CD4-positive, alpha-beta T cell treated with Interleukin-1 beta for 1 hour (primary cell): ENCODE data around the gene TK1.

ENCODE experiments used
- DNase-seq, 2 donors: peaks; one replicate each; pipeline ENCODE4 v3.0.0-alpha.2; 2020 to 2022

TK1 gene

DNA sequence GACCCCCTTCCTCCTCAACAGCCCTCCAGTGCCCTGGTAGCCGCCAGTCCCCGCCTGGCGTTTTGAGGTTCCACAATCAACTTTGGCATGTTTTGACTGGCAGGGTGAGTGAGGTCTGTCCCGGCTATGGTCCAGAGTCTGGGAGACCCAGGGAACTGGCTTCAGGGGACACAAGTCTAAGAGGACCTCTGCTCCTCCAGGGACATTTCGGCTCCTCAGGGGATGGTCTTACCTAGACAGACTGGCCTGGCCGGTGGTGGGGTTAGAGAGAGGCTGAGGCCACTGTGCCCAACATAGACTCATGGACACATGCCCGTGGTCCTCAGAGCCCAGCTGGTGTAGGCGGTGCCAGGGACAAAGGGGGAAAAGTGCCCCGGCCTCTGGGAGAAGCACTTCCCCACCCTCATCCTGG lies 54.1 kb downstream of the TK1 start:
- DNase-seq, result no peak

DNA sequence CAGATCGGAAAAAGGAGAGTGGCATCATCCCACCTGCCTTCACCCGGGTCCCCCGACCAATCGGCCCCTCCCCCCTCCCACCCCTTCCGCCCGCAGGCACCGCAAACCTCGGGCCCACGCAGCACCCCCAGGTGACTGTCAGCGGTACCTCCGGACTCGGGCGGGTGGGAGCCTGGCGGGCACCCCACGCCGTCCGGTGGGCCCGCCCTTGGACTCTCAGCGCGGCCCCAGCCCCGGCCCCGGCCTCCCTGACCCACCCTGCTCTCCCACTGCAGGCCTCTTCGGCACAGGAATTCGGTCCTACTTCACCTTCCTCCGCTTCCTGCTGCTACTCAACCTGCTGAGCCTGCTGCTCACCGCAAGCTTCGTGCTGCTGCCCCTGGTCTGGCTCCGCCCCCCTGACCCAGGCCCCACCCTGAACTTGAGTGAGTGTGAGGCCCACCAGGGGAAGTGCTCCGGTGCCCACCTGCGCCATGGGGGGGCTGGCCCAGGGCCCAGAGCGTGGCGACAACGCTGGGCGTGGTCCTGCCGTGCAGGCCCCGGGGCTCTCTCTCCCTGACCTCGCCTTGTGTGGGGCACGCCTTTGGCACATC lies 54.7 kb downstream of the TK1 start:
- DNase-seq, result peak; percentile 78 to 88

- peak in 1 of 2 donors; percentile 35 for DNase-seq
These were observed 55.4 kb downstream of the TK1 start for GRCh38 chr17:78131172-78132083.

DNA sequence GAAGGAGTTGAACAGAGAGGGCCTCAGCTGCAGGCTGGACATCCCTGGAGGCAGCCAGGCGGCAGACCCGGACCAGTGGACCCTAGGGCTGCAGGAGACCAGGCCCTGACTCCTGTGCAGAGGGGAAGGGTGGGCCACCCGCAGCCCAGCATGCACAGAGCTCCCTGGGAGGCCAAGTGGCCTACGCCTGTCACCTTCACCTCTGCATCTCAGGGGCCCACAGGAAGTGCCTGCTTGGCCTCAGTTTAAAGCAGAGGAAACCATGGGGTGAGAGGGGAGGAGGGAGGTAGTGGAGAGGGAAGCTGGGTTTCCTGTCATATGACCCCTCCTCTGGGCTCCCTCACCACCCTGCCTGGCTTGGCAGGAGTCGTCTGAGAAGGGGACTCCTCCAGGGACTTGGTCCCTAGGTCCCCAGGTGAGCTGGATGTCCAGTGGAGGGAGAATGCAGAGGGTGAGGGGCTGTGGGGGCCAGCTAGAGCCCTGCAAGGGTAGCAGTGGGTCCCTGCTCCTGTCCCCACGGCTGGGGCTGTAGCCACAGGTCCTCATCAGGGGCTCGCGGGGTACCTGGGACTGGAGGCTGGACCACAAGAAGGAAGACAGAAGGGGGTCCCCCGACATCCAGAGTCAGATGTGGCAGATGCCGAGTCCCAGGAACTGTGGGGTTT lies 56.3 kb downstream of the TK1 start, which contains the start of gene TMC8:
TSS of gene TMC8 (plus strand) at position 335 of the 665 bp plus-strand sequence. CDS start 818 bp downstream, outside the sequence.
- DNase-seq, result peak; percentile 82 to 89

GRCh38 chr17:78130090-78130436 lies 56.8 kb downstream of the TK1 start:
- DNase-seq, result peak in 1 of 2 donors; percentile 32

DNA sequence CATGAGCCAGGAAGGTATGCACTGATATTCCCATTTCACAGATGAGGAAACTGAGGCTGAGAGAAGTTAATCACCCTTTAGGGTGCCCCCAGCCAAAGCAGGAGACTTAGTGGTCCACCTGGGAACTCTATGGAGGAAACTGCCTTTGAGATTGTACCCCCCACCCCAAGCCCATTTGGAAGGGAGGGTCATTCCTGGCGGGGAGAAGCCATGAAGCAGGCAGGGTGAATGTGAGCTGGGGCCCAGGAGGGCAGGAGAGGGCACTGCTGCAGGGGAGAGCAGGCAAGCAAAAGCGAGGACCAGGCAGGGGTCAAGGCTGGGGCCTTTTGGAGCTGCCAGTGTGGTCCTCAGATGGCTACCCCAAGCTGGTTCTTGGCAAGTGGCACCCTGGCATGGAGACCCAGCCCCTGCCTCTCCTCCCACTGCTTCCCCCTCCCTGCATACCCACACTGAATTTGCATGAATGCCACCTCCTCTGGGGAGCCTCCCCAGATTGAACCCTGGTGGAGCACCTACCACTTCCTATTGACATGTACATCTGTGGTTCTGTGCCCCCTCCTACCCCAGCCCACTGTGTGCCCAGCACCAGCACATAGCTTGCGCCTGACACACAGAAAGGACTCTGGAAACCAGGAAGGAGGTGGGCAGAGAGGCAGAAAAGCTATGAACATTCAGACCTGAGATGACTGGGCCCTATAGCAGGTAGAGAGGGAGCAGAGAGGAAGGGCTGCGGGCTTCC lies 57.3 kb downstream of the TK1 start:
- DNase-seq, result peak; percentile 58

DNA sequence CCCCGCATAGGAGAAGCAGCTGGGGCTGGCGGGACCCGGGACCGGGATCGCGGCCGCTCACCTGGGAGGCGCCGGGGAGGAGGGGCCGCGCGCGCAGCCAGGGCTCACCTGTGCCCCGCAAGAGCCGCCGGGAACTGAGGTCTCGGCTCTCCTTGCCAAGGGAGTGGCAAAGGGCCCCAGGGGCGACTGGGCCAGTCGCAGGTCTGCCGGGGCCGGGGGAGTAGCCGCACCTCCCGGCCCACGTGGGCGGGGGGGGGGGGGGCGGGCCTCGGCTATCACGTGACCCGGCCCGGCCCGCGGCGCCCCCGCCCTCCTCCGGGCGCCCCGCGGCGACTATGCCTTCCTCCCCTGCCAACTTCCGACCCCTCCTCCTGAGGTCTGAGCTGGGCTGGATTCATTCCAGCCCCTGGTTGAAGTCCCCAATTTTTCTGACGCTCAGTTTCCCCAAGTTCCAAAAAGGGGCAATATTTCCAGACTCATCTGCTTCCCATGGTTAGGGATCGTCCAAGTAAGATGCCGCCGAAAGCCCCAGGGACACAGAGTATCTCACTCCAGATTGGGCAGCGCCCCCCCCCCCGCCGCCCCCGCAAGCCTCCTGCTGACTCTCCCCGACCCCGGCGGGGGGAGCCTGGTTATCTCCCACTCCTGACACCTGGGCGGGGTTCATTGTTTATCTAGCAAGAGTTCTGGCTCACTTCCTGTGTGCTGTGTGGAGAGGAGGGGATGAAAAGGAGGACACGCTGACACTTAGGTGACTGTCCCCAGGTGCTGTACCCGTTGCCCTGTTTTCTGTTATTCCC lies 58.1 kb downstream of the TK1 start, which contains the start of gene TMC6:
TSS of gene TMC6 (minus strand) at position 205 of the 800 bp plus-strand sequence. CDS start 1,923 bp downstream, outside the sequence.
- peak; percentile 76 for DNase-seq

- no peak for DNase-seq
These were observed 58.8 kb downstream of the TK1 start for GRCh38 chr17:78127888-78128550.

- peak; percentile 73 to 78 for DNase-seq
These were observed 59.5 kb downstream of the TK1 start for GRCh38 chr17:78127239-78127887.

DNA sequence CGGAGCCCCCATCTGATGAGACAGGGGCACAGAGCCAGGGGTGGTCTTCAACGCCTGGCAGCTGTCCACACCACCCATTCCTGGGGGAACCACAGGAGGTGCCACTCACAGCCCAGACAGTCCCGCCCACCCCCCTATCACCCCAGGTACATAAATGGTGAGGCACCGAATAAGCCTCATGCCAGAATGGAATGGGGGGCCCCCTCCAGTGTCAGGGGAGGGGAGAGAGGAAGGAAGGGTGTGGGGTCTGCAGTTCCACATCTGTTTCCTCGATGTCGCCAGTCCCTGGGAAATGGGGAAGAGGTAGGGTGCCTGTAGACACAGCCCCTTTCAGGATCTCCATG lies 60.0 kb downstream of the TK1 start:
- no peak for DNase-seq

- no peak for DNase-seq
These were observed 60.6 kb downstream of the TK1 start for GRCh38 chr17:78125976-78126894.

DNA sequence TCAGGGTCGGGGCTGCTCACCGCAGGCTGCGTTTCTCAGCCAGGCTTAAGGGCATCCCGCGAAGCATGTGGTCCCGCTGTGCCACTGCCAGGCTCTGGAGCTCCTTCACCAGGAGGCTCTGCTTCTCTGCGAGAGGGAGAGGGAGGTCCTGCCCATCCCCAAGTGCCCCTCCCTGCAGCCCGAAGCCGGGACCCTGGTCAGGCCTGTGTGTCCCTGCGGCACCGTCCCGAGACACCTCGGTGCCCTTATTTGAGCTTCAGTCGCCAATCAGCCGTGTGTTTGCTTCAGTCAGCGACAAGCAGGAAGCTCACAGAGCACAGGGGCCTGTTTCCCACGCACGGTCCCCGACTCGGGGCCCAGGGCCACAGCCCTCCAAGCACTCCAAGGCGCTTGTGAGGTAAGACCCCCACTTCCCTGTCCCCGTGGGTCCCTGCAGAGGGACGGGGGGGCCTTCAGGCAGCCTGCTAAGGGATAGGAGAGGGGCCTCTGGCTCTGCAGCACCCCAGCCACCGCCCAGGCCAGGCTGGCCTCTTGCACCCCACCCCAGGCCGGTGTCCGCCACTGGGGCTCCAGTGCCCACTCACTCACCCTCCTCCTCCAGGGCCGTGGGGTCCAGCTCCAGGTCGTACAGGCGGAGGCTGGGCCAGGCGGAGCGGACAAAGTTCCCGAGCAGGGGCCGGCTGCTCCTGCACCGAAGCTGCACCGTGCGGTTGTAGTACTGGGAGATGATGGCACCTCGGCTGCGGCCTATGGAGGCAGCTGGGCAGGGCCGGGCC lies 61.5 kb downstream of the TK1 start:
- no peak for DNase-seq

DNA sequence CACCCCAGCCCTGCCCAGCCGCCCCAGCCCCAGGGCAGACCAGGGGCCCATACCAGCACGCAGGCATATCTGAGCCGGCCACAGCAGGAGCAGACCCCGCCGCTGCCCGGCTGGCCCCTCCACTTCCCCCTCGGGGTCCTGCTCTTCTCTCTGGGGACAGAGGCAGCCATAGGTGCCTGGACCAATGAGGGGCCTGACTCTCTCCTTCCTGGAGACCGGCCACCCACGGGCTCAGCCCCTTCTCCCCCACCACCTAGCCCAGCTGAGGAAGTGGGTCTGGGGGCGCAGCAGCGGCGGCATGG lies 62.1 kb downstream of the TK1 start:
- DNase-seq, result no peak
